GM19240 (cell line): ENCODE data around the gene BRD3OS.
A peak's percentile ranks its signal among the peaks of the same experiment; 100 is the strongest.

Experiments used
- DNase-seq: peaks from one replicate; pipeline ENCODE4 v3.0.0; 2011; ENCODE audit warnings: low spot score; ENCODE audit not compliant: insufficient read length

The BRD3OS gene

GRCh38 chr9:134024828-134025605, at the start of gene BRD3OS:
TSS of gene BRD3OS (plus strand) at chr9:134025481. CDS start at chr9:134026748, 1,267 bp downstream.
- DNase-seq: peak; percentile 91

DNA sequence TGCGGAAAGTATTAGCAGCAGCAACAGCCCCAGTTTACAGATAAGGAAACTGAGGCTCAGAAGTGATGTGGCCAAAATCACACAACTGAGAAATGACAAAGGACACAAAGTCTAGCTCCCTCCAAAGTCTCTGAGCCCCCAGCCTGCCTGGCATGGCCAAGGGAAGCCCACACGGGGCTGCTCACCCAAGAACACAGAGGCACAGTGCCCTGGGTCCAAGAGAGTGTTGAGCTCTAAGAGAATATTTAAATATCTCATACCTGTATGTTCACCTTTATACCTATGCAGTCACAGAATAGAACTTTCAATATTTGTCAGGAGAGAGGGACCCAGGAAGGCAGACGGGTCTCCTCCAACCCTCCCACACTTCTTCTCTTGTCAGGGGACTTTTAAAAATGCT, 49.8 kb upstream of the BRD3OS start:
- DNase-seq: no peak

DNA sequence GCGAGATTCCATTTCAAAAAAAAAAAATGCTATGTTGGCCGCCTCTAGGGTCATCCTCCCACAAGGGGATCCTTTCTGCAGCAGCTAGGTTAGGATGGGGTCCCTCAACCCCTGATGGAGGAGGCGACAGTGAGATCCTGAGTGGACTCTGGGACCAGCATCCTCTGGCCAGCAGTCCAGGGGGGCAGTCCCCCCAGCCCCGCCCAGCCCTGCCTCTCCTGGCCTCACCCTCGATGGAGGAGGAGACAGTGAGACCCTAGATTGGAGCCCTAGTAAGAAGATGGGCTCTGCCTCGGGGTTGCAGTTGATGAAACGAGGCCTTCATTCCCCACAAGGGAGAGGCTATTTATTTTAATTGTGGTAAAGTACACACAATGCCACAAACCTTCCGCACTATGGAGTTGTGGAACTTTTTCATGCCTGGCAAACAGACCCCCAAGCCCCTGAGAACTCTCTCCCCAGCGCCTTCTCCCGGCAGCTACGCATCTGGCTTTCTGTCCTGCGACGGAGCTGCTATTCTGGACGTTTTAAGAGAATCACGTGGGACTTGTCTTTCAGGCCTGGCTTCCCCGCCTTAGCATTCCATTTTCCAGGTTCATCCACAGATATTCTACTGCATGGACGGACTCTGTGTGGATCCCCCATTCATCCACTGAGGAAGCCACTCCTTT, 49.0 kb upstream of the BRD3OS start:
- no peak for DNase-seq

DNA sequence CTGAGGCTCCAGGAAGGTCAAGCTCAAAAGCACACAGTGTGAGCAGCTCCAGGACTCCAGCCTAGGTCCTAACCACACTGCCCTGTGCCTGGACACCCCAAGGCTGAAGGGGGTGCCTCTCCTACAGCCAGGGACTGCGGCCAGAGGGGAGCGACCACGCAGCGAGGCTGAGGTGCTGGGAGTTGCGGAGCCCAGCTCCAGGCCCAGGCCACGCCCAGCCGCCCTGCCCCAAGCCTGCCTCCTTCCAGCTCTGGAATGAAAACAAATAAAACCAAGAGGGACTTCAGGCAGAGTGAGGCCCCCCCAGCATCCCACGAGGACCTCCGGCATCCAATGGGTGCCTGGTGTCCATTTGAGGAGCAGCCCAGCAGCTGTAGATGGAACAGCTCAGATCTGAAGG, 48.4 kb upstream of the BRD3OS start:
- DNase-seq: no peak

GRCh38 chr9:133977421-133978201, 47.7 kb upstream of the BRD3OS start:
- DNase-seq: no peak

- no peak for DNase-seq
Observed at GRCh38 chr9:133978226-133978898, 46.9 kb upstream of the BRD3OS start.

DNA sequence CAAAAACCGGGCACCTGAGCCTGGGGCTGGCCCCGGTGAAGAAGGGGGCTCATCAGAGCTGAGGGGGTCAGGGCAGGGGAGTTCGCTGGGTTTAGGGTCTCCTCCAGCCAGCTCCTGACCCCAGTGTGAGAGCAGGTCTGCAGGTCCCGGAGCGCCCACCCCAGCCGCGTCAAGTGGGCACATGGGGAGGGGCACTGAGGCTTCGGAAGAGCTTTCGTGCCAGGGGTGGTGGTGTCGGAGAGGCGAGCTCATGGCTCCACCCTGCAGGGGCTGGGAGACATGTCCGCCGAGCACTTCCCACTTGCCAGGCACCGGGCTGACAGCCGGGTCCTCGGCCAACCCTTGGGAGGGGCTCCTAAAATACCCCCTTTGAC, 46.4 kb upstream of the BRD3OS start:
- DNase-seq: no peak

DNA sequence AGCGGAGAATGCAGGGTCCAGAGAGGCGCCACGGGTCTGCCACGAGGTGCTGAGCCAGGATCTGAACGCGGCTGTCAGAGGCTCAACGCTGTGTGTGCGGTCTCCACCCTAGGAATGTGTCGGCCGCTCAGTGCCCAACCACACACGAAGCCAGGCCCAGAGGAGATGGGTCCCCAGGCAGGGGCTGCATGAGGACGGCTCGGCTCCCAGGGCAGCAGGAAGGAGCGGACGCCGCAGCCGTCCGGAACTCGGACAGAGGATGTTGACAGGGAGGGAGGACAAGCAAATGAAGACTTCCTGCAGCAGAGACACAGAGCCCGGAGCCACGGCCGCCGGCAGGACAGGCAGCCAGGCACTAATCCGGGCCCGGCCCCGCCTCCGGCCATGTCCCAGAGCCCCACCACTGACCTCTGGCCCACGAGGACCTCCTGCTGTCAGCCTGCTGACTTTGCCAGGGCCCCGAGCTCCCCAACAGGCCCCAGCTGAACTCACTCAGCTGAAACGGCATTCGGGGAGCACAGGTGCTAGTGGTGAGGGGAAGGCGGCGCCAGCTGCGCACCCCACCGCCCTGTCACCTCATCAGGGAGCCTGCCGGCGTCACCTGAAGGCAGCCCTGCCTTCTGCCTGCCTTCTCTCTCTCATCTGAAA, 45.9 kb upstream of the BRD3OS start:
- DNase-seq: no peak

DNA sequence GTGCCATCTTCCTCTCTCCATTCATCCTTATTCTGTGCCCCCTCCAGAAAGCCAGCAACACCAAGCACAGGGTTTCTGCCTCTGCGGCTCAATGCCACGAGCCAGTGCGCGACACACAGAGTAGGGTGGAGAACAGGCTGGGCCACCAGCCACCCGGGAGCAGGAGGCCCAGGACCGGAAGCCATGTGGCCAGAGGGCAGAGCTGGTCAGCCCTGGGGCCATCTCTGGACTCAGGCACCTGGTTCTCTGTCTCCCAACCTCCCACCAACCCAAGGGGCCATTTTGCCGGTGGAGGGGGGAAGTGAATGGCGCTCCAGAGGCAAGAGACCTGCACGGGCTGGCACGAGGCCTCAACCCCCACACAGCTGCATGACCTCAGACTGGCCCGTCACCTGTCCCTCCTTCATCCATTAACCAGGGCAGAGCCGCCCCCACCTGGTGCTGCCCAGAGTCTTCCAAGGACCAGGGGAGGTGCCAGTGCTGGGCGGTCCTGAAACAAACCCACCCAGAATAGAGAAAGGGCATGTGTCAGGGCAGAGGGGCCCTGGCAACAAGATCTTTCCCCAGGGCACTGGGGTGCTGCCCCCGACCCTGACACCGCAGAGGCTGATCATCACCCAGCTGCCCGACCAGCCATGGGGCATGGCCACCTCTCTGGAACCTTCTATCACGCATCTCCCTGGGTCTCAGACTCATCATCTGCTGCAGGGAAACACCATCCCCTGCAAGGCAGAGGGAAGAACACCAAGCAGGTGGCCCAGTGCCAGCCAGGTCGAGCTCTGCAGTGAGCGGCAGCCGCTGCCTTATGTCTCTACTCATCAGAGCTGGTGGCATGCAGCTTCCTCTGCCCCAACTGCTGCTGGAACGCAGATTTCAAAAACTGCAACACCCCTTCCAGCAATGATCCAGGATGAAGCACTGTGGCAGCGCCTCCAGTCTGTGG, 45.1 kb upstream of the BRD3OS start:
- no peak for DNase-seq

- DNase-seq: no peak
Observed at GRCh38 chr9:133980864-133981588, 44.3 kb upstream of the BRD3OS start.

- no peak for DNase-seq
Observed at GRCh38 chr9:133981589-133981957, 43.7 kb upstream of the BRD3OS start.

DNA sequence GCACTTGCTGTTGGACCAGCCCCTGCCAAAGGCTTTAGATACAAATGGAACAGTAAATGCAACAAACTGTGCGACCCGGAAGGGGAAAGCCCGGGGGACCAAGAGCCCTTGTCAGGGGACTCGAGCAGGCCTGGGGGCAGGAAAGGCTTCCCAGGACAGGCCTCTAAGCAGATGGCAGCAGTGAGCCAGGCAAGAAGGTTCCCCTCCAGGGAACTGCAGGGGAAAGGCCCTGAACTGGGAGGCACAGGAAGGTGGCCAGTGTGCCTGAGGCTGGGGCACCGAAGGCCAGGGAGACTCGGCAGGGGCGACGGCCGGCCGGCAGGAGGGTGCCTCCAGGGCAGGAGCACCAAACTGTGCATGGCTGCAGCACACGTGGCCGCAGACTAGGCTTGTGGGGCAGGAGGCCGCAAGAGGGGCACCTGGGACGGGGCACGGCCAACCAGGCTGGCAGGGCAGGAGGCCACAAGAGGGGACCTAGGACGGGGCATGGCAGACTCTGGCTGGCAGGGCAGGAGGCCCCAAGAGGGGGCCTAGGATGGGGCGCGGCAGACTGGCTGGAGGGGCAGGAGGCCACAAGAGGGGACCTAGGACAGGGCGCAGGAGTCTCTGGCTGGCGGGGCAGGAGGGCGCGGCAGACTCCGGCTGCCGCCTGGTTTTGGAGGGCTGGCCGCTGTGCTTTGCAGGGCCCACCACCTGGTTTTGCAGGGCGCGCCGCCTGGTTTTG, 43.2 kb upstream of the BRD3OS start:
- no peak for DNase-seq

DNA sequence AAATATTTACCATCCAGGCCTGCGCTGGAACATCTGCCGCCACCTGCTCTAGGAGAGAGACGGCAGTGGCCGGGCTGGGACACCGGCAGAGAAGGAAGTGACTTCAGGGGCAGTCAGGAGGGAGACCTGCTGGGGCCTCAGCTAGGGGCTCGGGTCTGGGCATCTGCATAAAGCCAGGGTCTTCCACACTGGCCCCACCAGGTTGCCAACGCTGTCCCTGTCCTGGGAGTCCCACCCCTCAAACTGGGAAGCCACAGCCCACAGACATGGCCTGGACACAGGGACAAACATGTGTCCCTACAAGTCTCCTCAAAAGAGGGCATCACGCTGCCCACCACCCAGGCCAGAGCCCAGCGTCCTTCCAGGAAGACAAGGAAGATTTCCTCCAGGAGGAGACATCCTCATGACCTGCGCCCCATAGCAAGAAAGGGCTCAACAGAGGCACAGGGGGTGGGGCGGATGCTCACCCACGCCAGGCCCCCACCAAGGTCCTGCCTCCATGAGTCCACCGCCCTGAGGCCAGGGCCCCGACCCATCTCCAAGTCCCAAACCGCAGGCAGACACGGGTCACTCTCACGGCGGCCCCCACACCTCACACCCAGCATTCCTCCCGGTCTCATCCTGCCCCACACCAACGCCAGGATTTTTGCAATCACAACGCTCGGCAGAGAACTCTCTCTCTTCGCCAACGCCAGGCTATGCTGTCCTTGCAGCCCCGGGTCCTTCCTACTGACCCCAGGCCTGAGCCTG, 42.1 kb upstream of the BRD3OS start:
- DNase-seq: no peak

GRCh38 chr9:133986061-133986460, 39.2 kb upstream of the BRD3OS start:
- no peak for DNase-seq

- no peak for DNase-seq
Observed at GRCh38 chr9:133986774-133987445, 38.4 kb upstream of the BRD3OS start.

- DNase-seq: no peak
Observed at GRCh38 chr9:133987446-133987788, 37.9 kb upstream of the BRD3OS start.

DNA sequence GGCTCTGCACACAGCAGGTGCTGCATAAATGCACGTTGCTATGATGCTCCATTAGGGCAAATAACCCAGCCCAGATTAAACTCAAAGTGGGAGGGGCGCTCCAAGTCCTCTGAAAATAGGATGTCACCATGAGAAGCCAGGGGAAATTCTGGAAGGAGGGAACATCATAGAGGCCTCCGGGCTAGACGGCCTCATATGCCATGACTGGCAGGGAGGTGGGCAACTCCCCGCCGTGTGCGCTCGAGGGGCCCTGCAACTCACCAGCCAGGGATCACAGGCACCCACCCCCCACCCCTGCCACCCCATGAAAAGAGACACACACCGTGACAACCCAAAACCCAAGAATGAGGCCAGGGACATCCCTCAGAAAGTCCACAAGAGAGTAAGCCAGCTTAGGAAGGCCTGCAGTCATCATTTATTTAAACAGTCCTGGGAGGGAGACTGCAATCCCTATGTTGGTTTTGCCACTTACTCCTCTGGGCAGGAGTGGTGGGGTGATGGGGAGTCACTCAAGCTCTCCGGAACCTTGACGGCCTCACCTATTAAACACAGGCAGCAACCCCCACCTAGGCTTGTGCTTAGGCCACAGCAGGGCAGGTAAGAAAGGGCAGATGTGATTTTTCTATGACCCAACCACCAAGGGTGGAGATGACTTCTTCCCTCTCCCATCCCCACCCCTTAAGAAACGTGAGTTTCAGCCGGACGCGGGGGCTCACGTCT, 37.2 kb upstream of the BRD3OS start:
- no peak for DNase-seq
